ENCODE data around the gene ZNF436. TPM values are rescaled to one million over a fixed set of nuclear protein-coding genes. Genes with fewer than 3 reads are reported as not detected.
"Not testable (repeated sequence)": the region's sequence is repeated elsewhere in the genome, so short reads cannot be mapped to it uniquely, and the experiment has no call there.

The ZNF436 gene
- total RNA-seq, 1 donor from 2014 or later, result 26.0 TPM

- peaks cover 19% of the 10 kb centered on the region for H3K36me3 Mint-ChIP-seq (ENCODE audit: low read depth, unreplicated experiment)
- H3K27ac Mint-ChIP-seq (ENCODE audit: unreplicated experiment), result peak overlapping the region; percentile 15
- H3K9me3 Mint-ChIP-seq (ENCODE audit: unreplicated experiment), result no peaks in the 10 kb centered on the region
- no peak for DNase-seq (ENCODE audit: low spot score)
- H3K4me3 Mint-ChIP-seq (ENCODE audit: unreplicated experiment), result no peak overlapping the region
- TF ChIP-seq CTCF (IDR thresholded peaks at IDR 0.05; ENCODE audit: unreplicated experiment), result no peak
- H3K4me1 Mint-ChIP-seq (ENCODE audit: unreplicated experiment), result peaks cover 48% of the 10 kb centered on the region
- H3K27me3 Mint-ChIP-seq (ENCODE audit: unreplicated experiment), result peaks cover 4% of the 10 kb centered on the region
These were observed 7.5 kb upstream of the ZNF436 start for GRCh38 chr1:23376890-23377811.

- peaks cover 11% of the 10 kb centered on the region for H3K36me3 Mint-ChIP-seq (ENCODE audit: low read depth, unreplicated experiment)
- H3K27me3 Mint-ChIP-seq (ENCODE audit: unreplicated experiment), result peaks cover 18% of the 10 kb centered on the region
- H3K9me3 Mint-ChIP-seq (ENCODE audit: unreplicated experiment); H3K27ac Mint-ChIP-seq (ENCODE audit: unreplicated experiment); DNase-seq (ENCODE audit: low spot score): not testable (repeated sequence)
- H3K4me1 Mint-ChIP-seq (ENCODE audit: unreplicated experiment), result peaks cover 50% of the 10 kb centered on the region
- H3K4me3 Mint-ChIP-seq (ENCODE audit: unreplicated experiment), result peak overlapping the region; percentile 33
These were observed 4.6 kb upstream of the ZNF436 start for GRCh38 chr1:23374079-23374735.

- no peak for DNase-seq (ENCODE audit: low spot score)
- no peak for TF ChIP-seq CTCF (IDR thresholded peaks at IDR 0.05; ENCODE audit: unreplicated experiment)
- Mint-ChIP-seq H3K36me3 (ENCODE audit: low read depth, unreplicated experiment) (peaks cover 17% of the 10 kb centered on the region), H3K27ac (ENCODE audit: unreplicated experiment) (peak overlapping the region; percentile 97), H3K27me3 (ENCODE audit: unreplicated experiment) (peaks cover 20% of the 10 kb centered on the region), H3K9me3 (ENCODE audit: unreplicated experiment) (no peaks in the 10 kb centered on the region), H3K4me1 (ENCODE audit: unreplicated experiment) (peaks cover 46% of the 10 kb centered on the region), H3K4me3 (ENCODE audit: unreplicated experiment) (peak overlapping the region; percentile 66)
These were observed 2.6 kb upstream of the ZNF436 start for GRCh38 chr1:23371987-23372880.

GRCh38 chr1:23370709-23371584 lies 1.3 kb upstream of the ZNF436 start:
- Mint-ChIP-seq H3K27ac (ENCODE audit: unreplicated experiment) (peak overlapping the region; percentile 97), H3K4me1 (ENCODE audit: unreplicated experiment) (peaks cover 48% of the 10 kb centered on the region), H3K36me3 (ENCODE audit: low read depth, unreplicated experiment) (peaks cover 30% of the 10 kb centered on the region), H3K4me3 (ENCODE audit: unreplicated experiment) (peak overlapping the region; percentile 96), H3K27me3 (ENCODE audit: unreplicated experiment) (peaks cover 20% of the 10 kb centered on the region), H3K9me3 (ENCODE audit: unreplicated experiment) (peaks cover 5% of the 10 kb centered on the region)
- peak; percentile 34 for TF ChIP-seq CTCF (IDR thresholded peaks at IDR 0.05; ENCODE audit: unreplicated experiment)
- peak; percentile 76 for DNase-seq (ENCODE audit: low spot score)

Measured in endothelial cell (in vitro differentiated cells).